Measurements from ENCODE around the gene MPDZ. TPM values are rescaled to one million over a fixed set of nuclear protein-coding genes. Genes with fewer than 3 reads are reported as not detected.

Gene MPDZ
- total RNA-seq, 3 donors from 2014 or later (not counting 1 experiment from before 2014, with no cell fraction given): not detected

DNA sequence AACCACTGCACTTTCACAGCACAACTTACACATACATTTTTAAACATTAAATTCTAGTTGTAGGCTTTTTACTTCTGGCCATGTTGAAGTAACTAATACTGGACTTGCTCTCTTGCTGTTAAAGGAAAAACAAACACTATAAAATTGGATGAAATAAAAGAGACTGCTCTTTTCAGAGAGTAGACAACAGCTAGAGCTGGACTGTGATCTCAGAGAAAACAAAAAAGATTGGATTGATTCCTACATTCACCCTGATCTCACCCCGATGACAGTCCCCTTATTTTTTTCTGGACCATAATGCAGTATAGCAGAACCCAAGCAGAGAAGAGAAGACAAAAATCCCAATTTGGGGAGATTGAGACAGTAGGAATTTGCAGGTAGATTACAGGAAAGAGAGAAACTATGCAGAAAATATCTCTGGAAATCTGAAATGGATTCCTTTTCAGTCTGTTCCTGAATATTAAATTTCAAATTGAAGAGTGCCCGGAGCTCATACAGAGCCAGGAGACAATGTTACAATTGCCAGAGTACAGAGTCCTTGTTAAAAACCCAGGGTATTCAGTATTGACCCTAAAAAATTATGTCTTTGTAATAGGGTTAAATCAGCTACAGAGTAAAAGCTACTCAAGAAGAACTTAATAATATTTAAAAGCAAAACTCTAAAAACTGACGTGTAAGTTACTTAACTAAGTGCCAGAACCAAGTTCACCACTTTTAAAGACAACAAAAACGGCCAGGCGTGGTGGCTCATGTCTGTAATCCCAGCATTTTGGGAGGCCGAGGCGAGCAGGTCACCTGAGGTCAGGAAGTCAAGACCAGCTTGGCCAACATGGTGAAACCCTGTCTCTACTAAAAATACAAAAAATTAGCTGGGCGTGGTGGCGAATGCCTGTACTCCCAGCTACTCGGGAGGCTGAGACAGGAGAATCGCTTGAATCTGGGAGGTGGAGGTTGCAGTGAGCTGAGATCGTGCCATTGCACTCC lies 208.6 kb downstream of the MPDZ start:
- H3K27ac Mint-ChIP-seq: no peak overlapping the region
- H3K4me1 Mint-ChIP-seq: no peaks in the 10 kb centered on the region
- WGBS (ENCODE audit: insufficient coverage): 90% methylated on average over 11 of the region's 12 CpGs
- intact Hi-C loops (cut with micrococcal nuclease): no loop called here
- peaks cover 12 to 21% of the 10 kb centered on the region in 2 donors for H3K9me3 Mint-ChIP-seq
- Histone ChIP-seq H3K4me1 (ENCODE audit: control insufficient read depth, insufficient read depth, low read length) (no peaks in the 10 kb centered on the region), H3K27me3 (ENCODE audit: control insufficient read depth, insufficient read depth, low read length) (no peaks in the 10 kb centered on the region), H3K27ac (ENCODE audit: low read length) (no peak overlapping the region), H3K9me3 (ENCODE audit: control insufficient read depth, insufficient read depth, low read length) (no peaks in the 10 kb centered on the region), H3K36me3 (ENCODE audit: control insufficient read depth, insufficient read depth, low read length) (no peaks in the 10 kb centered on the region), H3K4me3 (ENCODE audit: low read length) (no peak overlapping the region)
- ATAC-seq (no peak), DNase-seq (no peak)
- TF ChIP-seq, protein P1, sequence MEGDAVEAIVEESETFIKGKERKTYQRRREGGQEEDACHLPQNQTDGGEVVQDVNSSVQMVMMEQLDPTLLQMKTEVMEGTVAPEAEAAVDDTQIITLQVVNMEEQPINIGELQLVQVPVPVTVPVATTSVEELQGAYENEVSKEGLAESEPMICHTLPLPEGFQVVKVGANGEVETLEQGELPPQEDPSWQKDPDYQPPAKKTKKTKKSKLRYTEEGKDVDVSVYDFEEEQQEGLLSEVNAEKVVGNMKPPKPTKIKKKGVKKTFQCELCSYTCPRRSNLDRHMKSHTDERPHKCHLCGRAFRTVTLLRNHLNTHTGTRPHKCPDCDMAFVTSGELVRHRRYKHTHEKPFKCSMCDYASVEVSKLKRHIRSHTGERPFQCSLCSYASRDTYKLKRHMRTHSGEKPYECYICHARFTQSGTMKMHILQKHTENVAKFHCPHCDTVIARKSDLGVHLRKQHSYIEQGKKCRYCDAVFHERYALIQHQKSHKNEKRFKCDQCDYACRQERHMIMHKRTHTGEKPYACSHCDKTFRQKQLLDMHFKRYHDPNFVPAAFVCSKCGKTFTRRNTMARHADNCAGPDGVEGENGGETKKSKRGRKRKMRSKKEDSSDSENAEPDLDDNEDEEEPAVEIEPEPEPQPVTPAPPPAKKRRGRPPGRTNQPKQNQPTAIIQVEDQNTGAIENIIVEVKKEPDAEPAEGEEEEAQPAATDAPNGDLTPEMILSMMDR (IDR thresholded peaks at IDR 0.05): no peak
- H3K36me3 Mint-ChIP-seq: peaks cover 10% of the 10 kb centered on the region
- no peak overlapping the region for H3K4me3 Mint-ChIP-seq
- no peaks in the 10 kb centered on the region for H3K27me3 Mint-ChIP-seq (ENCODE audit: low read depth in 2 of 2)

DNA sequence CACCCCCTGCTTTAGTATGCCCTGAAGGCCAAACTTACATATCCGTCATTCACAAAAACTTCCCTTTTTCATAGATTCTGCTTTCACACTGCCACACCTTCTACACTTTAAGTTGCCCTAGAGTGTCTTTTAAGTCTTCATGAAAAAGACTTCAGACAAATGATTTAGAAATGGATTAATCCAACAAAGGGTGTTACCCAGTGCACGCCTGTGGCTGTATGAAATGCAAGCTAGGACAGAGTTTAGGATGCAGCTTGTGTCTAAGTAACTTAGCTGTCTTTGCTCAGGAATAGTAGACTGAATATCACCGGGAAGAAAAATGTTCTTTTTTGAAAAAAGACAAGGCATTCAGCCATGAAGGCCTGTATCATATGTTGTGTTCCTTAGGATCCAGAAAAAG lies 210.0 kb downstream of the MPDZ start:
- TF ChIP-seq, protein P1 (IDR thresholded peaks at IDR 0.05): no peak
- Mint-ChIP-seq H3K4me3 (no peak overlapping the region), H3K36me3 (peaks cover 3% of the 10 kb centered on the region), H3K27ac (no peak overlapping the region), H3K4me1 (no peaks in the 10 kb centered on the region), H3K27me3 (ENCODE audit: low read depth in 2 of 2) (no peaks in the 10 kb centered on the region), H3K9me3 (peaks cover 13 to 17% of the 10 kb centered on the region in 2 donors)
- WGBS (ENCODE audit: insufficient coverage): 85% methylated on average over 3 of the region's 3 CpGs
- H3K36me3 ChIP-seq (ENCODE audit: control insufficient read depth, insufficient read depth, low read length): no peaks in the 10 kb centered on the region
- no peaks in the 10 kb centered on the region for H3K27me3 ChIP-seq (ENCODE audit: control insufficient read depth, insufficient read depth, low read length)
- no peaks in the 10 kb centered on the region for H3K9me3 ChIP-seq (ENCODE audit: control insufficient read depth, insufficient read depth, low read length)
- H3K27ac ChIP-seq (ENCODE audit: low read length): no peak overlapping the region
- DNase-seq (no peak), ATAC-seq (no peak)
- no peak overlapping the region for H3K4me3 ChIP-seq (ENCODE audit: low read length)
- H3K4me1 ChIP-seq (ENCODE audit: control insufficient read depth, insufficient read depth, low read length): no peaks in the 10 kb centered on the region
- intact Hi-C loops (cut with micrococcal nuclease): no loop called here

DNA sequence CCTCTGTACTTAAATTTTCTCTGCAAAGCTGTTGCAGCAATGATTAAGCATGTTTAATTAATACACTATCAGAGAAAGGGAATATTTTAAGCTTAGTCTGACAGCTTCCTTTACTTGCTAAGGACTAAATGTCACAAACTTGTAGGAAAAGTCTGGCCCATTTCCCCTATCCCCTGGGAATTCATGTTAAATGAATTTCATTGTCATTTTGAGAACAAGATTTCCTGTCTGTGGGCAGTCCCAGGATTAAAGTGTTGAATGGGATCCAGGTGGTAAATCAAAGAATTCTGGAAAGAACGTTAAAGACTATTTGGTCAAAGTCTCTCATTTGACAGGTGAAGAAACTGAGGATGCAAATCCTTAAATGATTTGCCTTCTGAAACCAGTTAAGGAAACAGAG lies 214.8 kb downstream of the MPDZ start:
- 60% methylated on average over 1 of the region's 1 CpG for whole genome bisulfite sequencing (ENCODE audit: insufficient coverage)
- H3K9me3 Mint-ChIP-seq: peaks cover 7 to 17% of the 10 kb centered on the region in 2 donors
- no peaks in the 10 kb centered on the region for H3K27me3 ChIP-seq (ENCODE audit: control insufficient read depth, insufficient read depth, low read length)
- no peak for DNase-seq
- H3K36me3 Mint-ChIP-seq: peaks cover 11% of the 10 kb centered on the region
- TF ChIP-seq, protein P1 (IDR thresholded peaks at IDR 0.05): no peak
- H3K27ac Mint-ChIP-seq: no peak overlapping the region
- H3K36me3 ChIP-seq (ENCODE audit: control insufficient read depth, insufficient read depth, low read length): no peaks in the 10 kb centered on the region
- H3K9me3 ChIP-seq (ENCODE audit: control insufficient read depth, insufficient read depth, low read length): no peaks in the 10 kb centered on the region
- H3K4me3 ChIP-seq (ENCODE audit: low read length): no peak overlapping the region
- no peak overlapping the region for H3K27ac ChIP-seq (ENCODE audit: low read length)
- H3K4me3 Mint-ChIP-seq: no peak overlapping the region
- H3K4me1 ChIP-seq (ENCODE audit: control insufficient read depth, insufficient read depth, low read length): no peaks in the 10 kb centered on the region
- intact Hi-C loops (cut with micrococcal nuclease): no loop called here
- H3K27me3 Mint-ChIP-seq (ENCODE audit: low read depth in 2 of 2): no peaks in the 10 kb centered on the region
- H3K4me1 Mint-ChIP-seq: no peaks in the 10 kb centered on the region
- no peak for ATAC-seq

Data from natural killer cell (primary cell).